ENCODE data around the gene CXCR3.

The CXCR3 gene

GRCh38 chrX:71622576-71623450, 4.5 kb upstream of the CXCR3 start:
- H3K27ac ChIP-seq: no peak overlapping the region
- TF ChIP-seq ZFX (IDR thresholded peaks at IDR 0.05; ENCODE audit: borderline replicate concordance) (no peak), CTCF (IDR thresholded peaks at IDR 0.05) (no peak)

GRCh38 chrX:71622032-71622575, 3.8 kb upstream of the CXCR3 start:
- no peak overlapping the region for H3K27ac ChIP-seq
- TF ChIP-seq ZFX (IDR thresholded peaks at IDR 0.05; ENCODE audit: borderline replicate concordance) (no peak), CTCF (IDR thresholded peaks at IDR 0.05) (no peak)

GRCh38 chrX:71621603-71622002, 3.3 kb upstream of the CXCR3 start:
- no peak overlapping the region for H3K27ac ChIP-seq
- no peak for TF ChIP-seq ZFX (IDR thresholded peaks at IDR 0.05; ENCODE audit: borderline replicate concordance)
- TF ChIP-seq CTCF (IDR thresholded peaks at IDR 0.05): no peak

GRCh38 chrX:71619986-71620385, 1.7 kb upstream of the CXCR3 start:
- TF ChIP-seq CTCF (IDR thresholded peaks at IDR 0.05) (no peak), ZFX (IDR thresholded peaks at IDR 0.05; ENCODE audit: borderline replicate concordance) (no peak)

GRCh38 chrX:71619193-71619592, 882 bp upstream of the CXCR3 start:
- H3K27ac ChIP-seq: no peak overlapping the region
- TF ChIP-seq CTCF (IDR thresholded peaks at IDR 0.05): no peak
- TF ChIP-seq ZFX (IDR thresholded peaks at IDR 0.05; ENCODE audit: borderline replicate concordance): no peak

More at GRCh38 chrX:71619986-71620385, 1.7 kb upstream of the CXCR3 start:
- no peak overlapping the region for H3K27ac ChIP-seq

- no peak overlapping the region for H3K27ac ChIP-seq
- no peak for TF ChIP-seq ZFX (IDR thresholded peaks at IDR 0.05; ENCODE audit: borderline replicate concordance)
- no peak for TF ChIP-seq CTCF (IDR thresholded peaks at IDR 0.05)
These were observed 476 bp upstream of the CXCR3 start for GRCh38 chrX:71618787-71619186.

GRCh38 chrX:71617742-71618141, 569 bp downstream of the CXCR3 start:
- TF ChIP-seq ZFX (IDR thresholded peaks at IDR 0.05; ENCODE audit: borderline replicate concordance) (no peak), CTCF (IDR thresholded peaks at IDR 0.05) (no peak)
- no peak overlapping the region for H3K27ac ChIP-seq
